Transverse colon (tissue), 4 donors: Measurements from ENCODE around the gene OR6K2. TPM values are rescaled to one million over a fixed set of nuclear protein-coding genes. Genes with fewer than 3 reads are reported as not detected.

ENCODE experiments used
- DNase-seq: peaks from one replicate; pipeline ENCODE4 v3.0.0-alpha.2; 2019
- H3K27ac ChIP-seq, 4 donors: fragments of 200-600 bp; sonication (generic); 2 replicates each; pipeline ENCODE4 v1.5.1; 2016 to 2018; ENCODE audit warnings: inconsistent platforms in 4 of 4
- H3K27me3 ChIP-seq: fragments of 200-600 bp; sonication (generic); 2 replicates; pipeline ENCODE4 v1.5.1; 2017; ENCODE audit warnings: inconsistent platforms
- H3K36me3 ChIP-seq, 4 donors: fragments of 200-600 bp; sonication (generic); 2 replicates each; pipeline ENCODE4 v1.5.1; 2017 to 2019; ENCODE audit warnings: inconsistent platforms in 4 of 4
- H3K4me1 ChIP-seq, 4 donors: fragments of 200-600 bp; sonication (generic); 2 replicates each; pipeline ENCODE4 v1.5.1; 2017 to 2020; ENCODE audit warnings: inconsistent platforms in 4 of 4
- H3K4me3 ChIP-seq, 4 donors: fragments of 200-600 bp; sonication (generic); 1 replicate in 1 of 4; 2 replicates in 3 of 4; pipeline versions ENCODE4 v1.5.1 to v1.6.1; 2017 to 2019; ENCODE audit warnings: inconsistent platforms in 4 of 4
- H3K9me3 ChIP-seq, 2 donors: fragments of 200-600 bp; sonication (generic); 2 replicates each; pipeline ENCODE4 v1.5.1; 2017 to 2019; ENCODE audit warnings: inconsistent platforms in 2 of 2
- EP300 ChIP-seq: sonication (generic); formaldehyde crosslinking; IDR thresholded peaks from one replicate; pipeline ENCODE4 v1.6.1; 2017; ENCODE audit warnings: antibody characterized with exemption, low read depth
- POLR2A ChIP-seq: fragments of 450-650 bp; IDR thresholded peaks from one replicate; pipeline ENCODE4 v1.6.1; 2016; ENCODE audit warnings: antibody characterized with exemption, mild to moderate bottlenecking, moderate library complexity
- POLR2AphosphoS5 ChIP-seq, 3 donors: sonication (generic); formaldehyde crosslinking; IDR thresholded peaks; one replicate each; pipeline ENCODE4 v1.6.1; 2016; ENCODE audit warnings: antibody characterized with exemption in 3 of 3
- WGBS, 2 donors: methylation state at CpG; one replicate each; pipeline ENCODE4 v1.1.5; 2018; ENCODE audit warnings: low coverage in 1 of 2; 5-methylcytosine and 5-hydroxymethylcytosine counted together
- in situ Hi-C, 4 donors: fragments of 200-750 bp; cut with MboI; loops; one replicate each; pipeline versions ENCODE4 v1.15.0 to v1.15.1; 2017; ENCODE audit warnings: low sequenced_read_pairs in 3 of 4, low pct_ligation_motif_present in 1 of 4, low pct_unique_long_range_greater_than_20kb in 1 of 4
- intact Hi-C: fragments of 100-400 bp; cut with DNase I; formaldehyde crosslinking; loops from one replicate; pipeline ENCODE4 v1.15.1; 2023; ENCODE audit warnings: low total_unique reads
- total RNA-seq, 4 donors: library from RNA; depleted of rRNA; stranded (reverse); fragments of >200 nt; gene quantifications; one replicate each; pipeline ENCODE4 v1.1.0, GENCODE V29; 2016
- TF ChIP-seq, protein P1 (sequence below), 5 experiments: fragments of 200-600 bp in 3 of 5; fragments of 450-650 bp in 2 of 5; sonication (generic) in 3 of 5; IDR thresholded peaks; 1 replicate in 2 of 5; 2 replicates in 3 of 5; pipeline ENCODE4 v1.5.1; 2016 to 2017; ENCODE audit warnings: antibody characterized with exemption in 5 of 5, inconsistent platforms in 3 of 5, mild to moderate bottlenecking in 2 of 5, moderate library complexity in 1 of 5

OR6K2 gene, protein sequence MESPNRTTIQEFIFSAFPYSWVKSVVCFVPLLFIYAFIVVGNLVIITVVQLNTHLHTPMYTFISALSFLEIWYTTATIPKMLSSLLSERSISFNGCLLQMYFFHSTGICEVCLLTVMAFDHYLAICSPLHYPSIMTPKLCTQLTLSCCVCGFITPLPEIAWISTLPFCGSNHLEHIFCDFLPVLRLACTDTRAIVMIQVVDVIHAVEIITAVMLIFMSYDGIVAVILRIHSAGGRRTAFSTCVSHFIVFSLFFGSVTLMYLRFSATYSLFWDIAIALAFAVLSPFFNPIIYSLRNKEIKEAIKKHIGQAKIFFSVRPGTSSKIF
- total RNA-seq: not detected

DNA sequence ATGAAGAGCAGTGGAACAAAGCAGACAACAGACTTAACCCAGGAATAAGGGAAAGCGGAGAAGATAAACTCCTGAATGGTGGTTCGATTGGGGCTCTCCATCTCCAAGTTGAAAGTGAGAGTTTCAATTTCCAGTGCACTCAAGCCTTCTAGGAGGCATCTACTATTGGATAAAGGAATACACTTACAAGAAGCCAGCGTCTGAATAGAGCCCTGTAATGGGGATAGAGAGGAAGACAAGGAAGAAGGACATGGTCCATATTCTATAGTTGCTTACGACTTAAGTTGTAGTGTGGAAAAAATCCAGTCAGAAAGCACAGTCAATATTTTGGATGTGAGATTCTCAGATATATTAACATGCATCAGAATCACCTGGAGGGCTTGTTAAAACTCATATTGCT, at the start of gene OR6K2:
Gene OR6K2 (minus strand): TSS at position 101 of the 400 bp plus-strand sequence. CDS start 0 bp downstream, at position 101.
- Histone ChIP-seq H3K9me3 (no peaks in the 10 kb centered on the region), H3K27me3 (no peaks in the 10 kb centered on the region), H3K27ac (no peak within 1 kb of the TSS), H3K36me3 (no peaks in the 10 kb centered on the region), H3K4me1 (no peaks in the 10 kb centered on the region), H3K4me3 (no peak within 1 kb of the TSS)
- intact Hi-C loops: no loop called here
- WGBS, 2 donors: 81 to 85% methylated on average over 4 of the region's 4 CpGs
- in situ Hi-C loops: no loop called here
- no peak for DNase-seq
- TF ChIP-seq EP300: no peak
- TF ChIP-seq, protein P1, sequence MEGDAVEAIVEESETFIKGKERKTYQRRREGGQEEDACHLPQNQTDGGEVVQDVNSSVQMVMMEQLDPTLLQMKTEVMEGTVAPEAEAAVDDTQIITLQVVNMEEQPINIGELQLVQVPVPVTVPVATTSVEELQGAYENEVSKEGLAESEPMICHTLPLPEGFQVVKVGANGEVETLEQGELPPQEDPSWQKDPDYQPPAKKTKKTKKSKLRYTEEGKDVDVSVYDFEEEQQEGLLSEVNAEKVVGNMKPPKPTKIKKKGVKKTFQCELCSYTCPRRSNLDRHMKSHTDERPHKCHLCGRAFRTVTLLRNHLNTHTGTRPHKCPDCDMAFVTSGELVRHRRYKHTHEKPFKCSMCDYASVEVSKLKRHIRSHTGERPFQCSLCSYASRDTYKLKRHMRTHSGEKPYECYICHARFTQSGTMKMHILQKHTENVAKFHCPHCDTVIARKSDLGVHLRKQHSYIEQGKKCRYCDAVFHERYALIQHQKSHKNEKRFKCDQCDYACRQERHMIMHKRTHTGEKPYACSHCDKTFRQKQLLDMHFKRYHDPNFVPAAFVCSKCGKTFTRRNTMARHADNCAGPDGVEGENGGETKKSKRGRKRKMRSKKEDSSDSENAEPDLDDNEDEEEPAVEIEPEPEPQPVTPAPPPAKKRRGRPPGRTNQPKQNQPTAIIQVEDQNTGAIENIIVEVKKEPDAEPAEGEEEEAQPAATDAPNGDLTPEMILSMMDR (IDR thresholded peaks at IDR 0.05): no peak
- no peak for TF ChIP-seq POLR2AphosphoS5 (IDR thresholded peaks at IDR 0.05)
- TF ChIP-seq POLR2A: no peak

DNA sequence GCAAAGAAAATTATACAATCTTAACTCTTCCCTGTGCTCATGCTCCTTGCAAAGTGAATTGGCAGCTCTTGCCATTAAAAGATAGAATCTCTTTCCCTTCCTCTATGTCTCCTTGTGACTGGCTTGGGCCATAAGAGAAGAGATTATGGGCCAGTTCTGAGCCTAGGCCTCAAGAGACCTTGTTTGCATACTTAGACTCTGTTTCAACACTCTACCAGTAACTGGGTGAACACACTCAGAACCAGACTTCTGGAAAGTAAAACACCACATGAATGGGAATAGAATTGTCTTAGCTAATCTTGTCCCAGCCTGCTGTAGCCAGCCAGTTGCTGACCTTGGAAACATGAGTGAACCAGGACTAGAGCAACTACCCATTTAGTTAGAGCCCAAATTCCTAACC, 35.4 kb upstream of the OR6K2 start:
- in situ Hi-C loops: no loop called here
- Histone ChIP-seq H3K4me1 (no peaks in the 10 kb centered on the region), H3K36me3 (no peaks in the 10 kb centered on the region), H3K9me3 (no peaks in the 10 kb centered on the region), H3K4me3 (no peak overlapping the region), H3K27ac (no peak overlapping the region), H3K27me3 (peaks cover 4% of the 10 kb centered on the region)
- TF ChIP-seq, protein P1 (IDR thresholded peaks at IDR 0.05): no peak
- TF ChIP-seq POLR2A (no peak), EP300 (no peak), POLR2AphosphoS5 (IDR thresholded peaks at IDR 0.05) (no peak)
- intact Hi-C loops: no loop called here
- no peak for DNase-seq

DNA sequence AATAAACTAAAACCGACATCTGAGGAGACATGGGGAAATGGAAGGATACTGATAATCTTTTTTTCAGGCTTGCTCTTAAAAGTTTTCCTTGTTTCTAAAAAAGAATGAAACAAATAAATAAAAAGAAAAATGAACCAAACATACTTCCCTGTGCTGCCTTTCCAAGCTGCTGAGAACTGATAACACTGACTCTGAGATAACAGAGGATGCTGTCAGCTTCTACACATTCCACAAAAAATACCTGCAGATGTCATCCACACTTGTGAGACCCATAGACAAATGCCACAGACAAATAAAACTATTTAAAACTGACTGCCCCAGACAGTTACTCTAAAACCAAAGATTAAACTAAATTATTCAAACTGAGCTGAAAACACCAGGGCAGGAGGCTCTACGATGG, 32.1 kb upstream of the OR6K2 start:
- intact Hi-C loops: no loop called here
- in situ Hi-C loops: no loop called here
- Histone ChIP-seq H3K4me1 (no peaks in the 10 kb centered on the region), H3K36me3 (no peaks in the 10 kb centered on the region), H3K9me3 (no peaks in the 10 kb centered on the region), H3K27ac (no peak overlapping the region), H3K4me3 (no peak overlapping the region), H3K27me3 (no peaks in the 10 kb centered on the region)
- DNase-seq: no peak
- 69 to 72% methylated on average over 2 of the region's 2 CpGs for WGBS, 2 donors
- TF ChIP-seq, protein P1 (IDR thresholded peaks at IDR 0.05): no peak
- TF ChIP-seq POLR2AphosphoS5 (IDR thresholded peaks at IDR 0.05) (no peak), POLR2A (no peak), EP300 (no peak)

DNA sequence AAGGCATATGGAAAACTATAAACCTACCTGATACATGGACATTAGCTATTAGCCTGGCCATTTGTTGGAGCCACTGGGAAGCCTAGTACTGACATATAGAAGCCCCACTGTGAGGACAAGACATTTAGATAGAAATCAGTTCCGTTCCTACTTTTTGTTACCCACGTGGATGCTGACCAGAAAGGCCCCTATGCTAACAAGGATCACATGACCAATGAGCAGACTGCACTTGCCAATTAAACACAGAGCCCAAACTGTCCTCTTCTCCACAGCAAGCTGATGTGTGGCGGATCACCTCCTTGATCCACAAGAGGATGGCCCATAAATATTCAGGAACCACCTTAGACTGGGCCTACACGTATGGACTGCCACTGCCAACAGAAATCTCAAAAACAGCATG, 31.3 kb upstream of the OR6K2 start:
- no peaks in the 10 kb centered on the region for H3K36me3 ChIP-seq
- no peak overlapping the region for H3K4me3 ChIP-seq
- WGBS, 2 donors: 78 to 100% methylated on average over 3 to 4 of the region's 4 CpGs
- no peaks in the 10 kb centered on the region for H3K4me1 ChIP-seq
- intact Hi-C loops: no loop called here
- H3K27ac ChIP-seq: no peak overlapping the region
- no peaks in the 10 kb centered on the region for H3K9me3 ChIP-seq
- no peaks in the 10 kb centered on the region for H3K27me3 ChIP-seq
- in situ Hi-C loops: no loop called here
- no peak for DNase-seq
- no peak for TF ChIP-seq POLR2AphosphoS5 (IDR thresholded peaks at IDR 0.05)
- no peak for TF ChIP-seq POLR2A
- no peak for TF ChIP-seq EP300
- TF ChIP-seq, protein P1 (IDR thresholded peaks at IDR 0.05): no peak
